Measurements from ENCODE around the gene TBC1D4.

The TBC1D4 gene

DNA sequence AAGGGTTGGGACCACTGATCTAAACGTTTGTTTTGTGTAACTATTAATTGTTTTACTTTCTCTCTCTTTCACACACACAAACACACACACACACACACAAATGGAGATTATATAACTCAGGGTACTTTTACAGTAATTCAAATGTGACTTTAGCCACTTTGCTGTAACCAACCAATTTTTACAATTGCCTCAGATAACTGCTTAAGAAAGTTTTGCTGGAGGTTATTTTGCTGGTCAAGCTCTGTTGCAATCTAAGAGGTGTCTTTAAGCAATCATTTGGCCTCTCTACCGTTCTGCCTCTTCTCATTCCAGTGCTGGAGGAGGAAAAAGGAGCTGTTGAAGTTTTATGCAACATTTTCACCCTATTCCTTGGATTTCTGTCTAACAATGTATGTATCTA, 63.0 kb downstream of the TBC1D4 start:
- DNase-seq (ENCODE audit: low read depth, low spot score): no peak

- no peak for DNase-seq (ENCODE audit: low read depth, low spot score)
Observed at GRCh38 chr13:75418186-75418843, 63.7 kb downstream of the TBC1D4 start.

- DNase-seq (ENCODE audit: low read depth, low spot score): no peak
Observed at GRCh38 chr13:75417656-75418055, 64.3 kb downstream of the TBC1D4 start.

DNA sequence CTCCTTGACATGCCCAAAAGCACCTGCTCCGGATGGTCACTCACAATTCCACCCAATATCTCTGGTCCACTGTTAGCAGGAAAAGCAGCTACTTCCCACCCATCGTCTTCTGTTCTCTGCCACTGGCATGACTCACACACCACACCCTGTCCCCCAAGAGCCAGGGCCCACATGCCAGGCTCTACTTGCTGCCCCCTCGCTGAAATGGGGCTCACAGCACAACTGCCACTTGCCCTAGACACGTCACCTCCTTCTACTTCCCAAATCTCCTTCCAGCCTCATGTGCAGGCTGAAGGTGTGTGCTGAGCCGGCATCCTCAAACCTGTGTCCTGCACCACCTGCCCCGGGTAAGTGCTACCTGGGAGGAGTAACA, 65.0 kb downstream of the TBC1D4 start:
- DNase-seq (ENCODE audit: low read depth, low spot score): no peak

DNA sequence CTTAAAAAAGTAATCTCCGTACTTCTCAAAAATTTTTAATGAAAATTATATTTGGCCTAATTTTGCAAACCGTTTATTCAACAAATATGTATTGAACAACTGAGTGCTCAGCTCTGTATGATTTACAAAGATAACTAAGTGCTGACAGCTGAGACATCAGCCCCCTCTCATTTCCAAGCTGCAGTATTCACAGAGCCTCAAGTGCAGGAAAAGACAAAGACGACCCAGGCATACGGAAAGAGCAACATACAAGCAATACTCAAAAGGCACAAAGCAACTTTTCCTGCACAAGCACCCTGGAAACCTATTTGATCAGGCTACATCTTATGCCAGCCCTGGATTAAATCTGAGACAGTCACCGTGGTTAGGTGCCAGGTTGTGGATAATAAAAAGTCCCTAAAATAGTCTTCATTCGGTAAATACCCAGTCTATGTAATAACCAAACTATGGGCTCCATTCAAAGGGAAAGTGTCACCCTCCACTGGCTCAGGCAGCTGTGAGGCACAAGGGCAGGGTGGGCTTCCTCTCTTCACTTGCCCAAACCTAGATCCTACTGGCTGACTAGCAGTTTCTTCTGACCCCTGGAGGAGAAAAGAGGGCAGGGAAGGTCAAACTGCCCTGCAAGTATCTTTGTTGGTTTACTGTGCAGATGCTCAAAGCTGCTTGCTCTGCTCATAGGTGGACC, 65.5 kb downstream of the TBC1D4 start:
- no peak for DNase-seq (ENCODE audit: low read depth, low spot score)

GRCh38 chr13:75415694-75416093, 66.3 kb downstream of the TBC1D4 start:
- DNase-seq (ENCODE audit: low read depth, low spot score): no peak

GRCh38 chr13:75415171-75415570, 66.8 kb downstream of the TBC1D4 start:
- no peak for DNase-seq (ENCODE audit: low read depth, low spot score)

DNA sequence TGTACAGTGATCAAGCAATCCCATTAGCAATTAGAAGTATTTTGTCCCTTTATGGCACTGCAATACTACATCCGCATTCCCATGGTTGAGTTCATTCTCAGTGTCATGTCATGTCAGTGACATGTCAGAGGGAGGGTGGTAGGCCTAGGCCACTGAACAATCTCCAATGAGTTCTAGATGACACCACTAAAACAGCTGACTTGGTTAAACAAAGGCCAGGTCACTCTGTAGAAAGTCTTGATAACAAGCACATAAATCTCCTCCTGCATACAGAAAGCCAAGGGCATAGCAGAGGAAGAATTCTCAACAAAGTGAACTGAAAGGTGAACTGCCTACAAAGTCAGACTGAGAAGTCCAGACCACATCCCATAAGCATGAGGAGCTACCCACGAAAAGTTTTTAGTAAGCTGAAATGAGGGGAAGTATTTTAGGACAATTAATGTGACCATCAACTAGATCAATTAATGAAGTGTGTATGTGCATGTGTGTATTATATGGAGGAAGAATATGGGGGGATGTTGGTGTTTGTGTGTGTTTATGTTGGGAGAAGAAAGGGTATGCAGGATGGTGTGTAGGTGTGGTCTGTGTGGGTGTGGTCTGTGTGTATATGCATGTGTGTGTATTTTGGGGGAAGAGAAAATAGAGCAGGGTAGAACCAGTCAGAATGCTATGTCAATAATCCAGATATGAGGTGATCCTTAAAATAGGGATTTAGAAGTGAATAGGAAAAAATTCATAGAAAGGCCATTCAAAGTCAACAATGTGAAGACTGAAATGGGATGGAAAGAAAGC, 67.7 kb downstream of the TBC1D4 start:
- DNase-seq (ENCODE audit: low read depth, low spot score): no peak

- DNase-seq (ENCODE audit: low read depth, low spot score): no peak
Observed at GRCh38 chr13:75411924-75412537, 69.9 kb downstream of the TBC1D4 start.

- no peak for DNase-seq (ENCODE audit: low read depth, low spot score)
Observed at GRCh38 chr13:75410207-75410606, 71.8 kb downstream of the TBC1D4 start.

DNA sequence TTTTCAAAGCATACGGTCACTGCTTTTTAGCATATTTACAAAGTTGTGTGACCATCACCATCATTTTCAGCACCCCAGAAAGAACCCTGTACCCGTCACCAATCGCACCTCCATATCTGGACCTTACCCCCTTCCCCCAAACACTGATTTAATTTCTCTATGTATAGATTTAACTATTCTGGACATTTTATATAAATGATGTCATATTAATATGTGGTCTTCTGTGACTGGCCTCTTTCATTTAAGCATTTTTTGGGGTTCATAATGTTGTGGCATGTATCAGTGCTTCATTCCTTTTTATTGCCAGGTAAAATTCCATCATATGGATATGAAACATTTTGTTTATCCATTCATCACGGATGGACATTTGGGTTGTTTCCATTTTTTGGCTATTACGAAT, 74.0 kb downstream of the TBC1D4 start:
- DNase-seq (ENCODE audit: low read depth, low spot score): no peak

GRCh38 chr13:75407473-75407872, 74.5 kb downstream of the TBC1D4 start:
- no peak for DNase-seq (ENCODE audit: low read depth, low spot score)

DNA sequence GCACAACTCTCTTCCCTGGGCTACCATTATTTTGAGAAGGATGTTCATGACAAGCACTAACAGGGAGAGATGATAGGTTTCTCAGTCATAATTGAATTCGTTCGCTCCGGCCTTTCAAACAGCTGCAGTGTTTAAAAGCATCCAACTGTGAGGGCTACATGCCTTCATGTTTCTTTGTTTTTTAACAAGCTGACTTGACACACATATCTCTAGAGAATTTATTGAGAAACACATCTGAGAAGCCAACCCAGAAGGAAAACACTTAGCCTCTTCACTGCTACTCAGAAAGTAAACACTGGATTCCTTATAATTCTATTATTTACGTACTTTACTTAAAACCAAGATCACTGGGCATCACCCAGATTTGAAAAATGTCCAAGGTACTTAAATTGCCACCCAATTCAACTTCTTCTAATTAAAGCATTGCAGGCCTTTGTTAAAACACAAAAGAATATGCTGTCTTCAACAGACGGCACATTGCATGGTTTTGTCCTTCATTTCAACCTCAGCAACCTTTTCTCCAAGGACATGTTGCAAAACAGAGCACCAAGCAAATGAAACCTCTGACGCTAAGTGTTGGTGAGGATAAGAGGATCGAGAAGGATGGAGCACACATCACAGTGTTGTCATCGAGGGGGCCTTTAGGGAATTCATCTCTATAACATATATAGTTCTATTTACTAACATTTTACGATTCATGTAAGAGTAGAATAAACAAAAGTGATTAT, 75.8 kb downstream of the TBC1D4 start:
- no peak for DNase-seq (ENCODE audit: low read depth, low spot score)

DNA sequence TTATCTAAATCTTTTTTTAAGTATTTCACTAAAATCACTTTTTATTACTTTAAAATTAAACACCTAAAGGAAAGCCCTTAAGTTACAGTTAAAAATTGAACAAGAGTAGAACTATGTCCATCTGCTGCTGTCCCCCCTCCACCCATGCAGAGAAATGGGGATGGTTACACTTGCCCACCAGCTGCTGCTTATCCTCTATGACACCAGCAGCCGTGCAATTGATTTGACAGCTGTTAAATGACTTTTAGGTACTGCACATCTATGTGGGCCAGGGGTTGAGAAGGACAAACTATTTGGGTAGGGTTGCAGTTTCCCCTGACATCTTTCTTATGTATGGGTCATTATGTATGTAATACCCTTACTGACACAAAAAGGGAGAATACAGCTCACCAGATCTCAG, 77.2 kb downstream of the TBC1D4 start:
- DNase-seq (ENCODE audit: low read depth, low spot score): no peak

DNA sequence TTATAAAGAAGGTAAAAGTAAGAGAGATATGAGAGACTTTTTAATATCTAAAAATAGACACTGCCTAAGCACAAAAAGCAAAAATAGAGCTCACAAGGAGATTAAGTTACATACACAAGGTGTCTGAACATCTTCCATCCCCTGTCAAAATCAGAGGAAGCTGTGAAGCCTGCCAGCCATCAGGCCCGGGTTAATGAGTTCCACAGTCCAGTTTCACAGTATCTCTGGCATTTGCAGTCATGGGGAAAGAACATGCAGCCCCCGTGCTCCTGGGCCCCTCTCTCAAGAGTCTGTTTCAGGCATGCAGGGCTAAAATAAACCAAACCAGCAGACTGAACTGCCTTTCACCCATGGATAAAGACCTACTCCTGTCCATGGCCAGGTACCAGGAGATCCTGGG, 79.2 kb downstream of the TBC1D4 start:
- no peak for DNase-seq (ENCODE audit: low read depth, low spot score)

GRCh38 chr13:75400775-75401174, 81.2 kb downstream of the TBC1D4 start:
- DNase-seq (ENCODE audit: low read depth, low spot score): no peak

DNA sequence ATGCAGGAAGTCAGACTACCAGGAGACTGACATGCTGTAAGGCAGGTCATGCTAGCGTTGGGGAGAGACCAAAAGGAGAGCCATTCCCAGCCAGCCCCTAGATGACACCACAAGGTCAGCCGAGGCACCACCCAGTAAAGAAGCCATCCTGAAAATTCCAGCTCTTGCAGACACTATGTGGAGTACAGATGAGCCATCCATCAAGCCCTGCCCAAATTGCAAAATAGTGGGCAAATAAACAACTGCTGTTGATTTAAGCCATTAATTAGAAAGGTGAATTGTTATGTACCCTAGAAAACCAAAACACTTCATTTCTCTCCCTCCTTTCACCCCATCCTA, 82.1 kb downstream of the TBC1D4 start:
- no peak for DNase-seq (ENCODE audit: low read depth, low spot score)

DNA sequence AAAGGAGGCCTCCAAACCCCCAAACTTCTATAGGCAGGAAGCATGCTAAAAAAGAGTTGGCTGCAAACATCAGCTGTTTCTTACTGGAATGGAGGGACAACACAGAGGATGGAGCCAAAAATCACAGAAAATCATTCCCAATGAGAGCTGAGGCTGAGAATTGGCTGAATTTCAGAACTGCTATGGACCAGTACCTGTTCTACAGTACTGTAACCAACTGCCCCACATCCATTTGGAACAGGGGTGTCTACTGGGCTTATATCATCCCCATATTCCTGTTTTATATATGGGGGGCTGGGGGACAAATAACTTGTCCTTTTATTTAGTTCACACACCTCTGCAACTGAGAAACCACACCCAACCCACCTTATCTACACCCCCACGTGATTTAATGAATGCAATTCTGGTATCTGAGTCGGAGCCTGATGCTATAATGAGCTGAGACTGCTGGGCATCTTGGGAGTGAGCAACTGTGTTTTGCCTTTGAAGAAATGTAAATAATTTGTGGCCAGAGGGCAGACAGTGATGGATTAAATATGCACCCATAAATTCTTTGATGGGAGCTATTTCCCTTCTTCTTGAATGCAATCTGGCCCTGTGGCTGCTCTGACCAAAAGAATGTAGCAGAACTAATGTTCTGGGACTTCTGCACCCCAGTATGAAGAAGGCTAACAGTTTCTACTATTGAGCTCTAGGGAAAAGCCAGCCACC, 82.6 kb downstream of the TBC1D4 start:
- no peak for DNase-seq (ENCODE audit: low read depth, low spot score)

- no peak for DNase-seq (ENCODE audit: low read depth, low spot score)
Observed at GRCh38 chr13:75398072-75398471, 83.9 kb downstream of the TBC1D4 start.

DNA sequence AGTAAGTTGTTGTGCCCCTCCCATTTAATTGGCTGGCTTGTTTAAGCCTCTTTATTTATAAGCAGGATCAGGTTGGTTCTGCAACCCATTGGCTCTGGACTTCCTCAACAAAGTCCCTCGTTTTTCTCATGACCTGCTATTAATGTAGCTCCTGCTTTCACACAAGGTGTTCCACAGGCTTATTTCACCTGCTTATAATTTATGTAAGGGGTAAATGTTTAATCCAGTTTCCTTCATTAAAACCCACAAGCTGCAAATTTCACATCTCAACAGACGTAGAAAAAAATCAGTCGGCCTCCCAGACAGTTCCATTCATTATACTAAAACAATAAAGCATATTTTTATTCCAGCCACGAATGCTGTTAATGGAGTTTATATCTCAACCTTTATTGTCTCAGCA, 86.1 kb downstream of the TBC1D4 start:
- DNase-seq (ENCODE audit: low read depth, low spot score): no peak

- DNase-seq (ENCODE audit: low read depth, low spot score): no peak
Observed at GRCh38 chr13:75395066-75395465, 86.9 kb downstream of the TBC1D4 start.
